Ectodermal cell (in vitro differentiated cells): ENCODE measurements around the gene ZNF804A.

Experiments used
- H3K27ac ChIP-seq: 2 replicates; pipeline ENCODE4 v1.7.0; 2013; ENCODE audit warnings: mild to moderate bottlenecking, low read depth, low read length; ENCODE audit not compliant: insufficient read depth, poor library complexity, severe bottlenecking
- H3K27me3 ChIP-seq: 2 replicates; pipeline ENCODE4 v1.7.0; 2013; ENCODE audit warnings: mild to moderate bottlenecking, low read length; ENCODE audit not compliant: insufficient read depth, control insufficient read depth, poor library complexity, severe bottlenecking
- H3K36me3 ChIP-seq: one replicate; pipeline ENCODE4 v1.7.0; 2013; ENCODE audit warnings: low read length; ENCODE audit not compliant: control insufficient read depth, insufficient read depth
- H3K4me1 ChIP-seq: one replicate; pipeline ENCODE4 v1.7.0; 2013; ENCODE audit warnings: low read length; ENCODE audit not compliant: control insufficient read depth, insufficient read depth
- H3K4me3 ChIP-seq: 2 replicates; pipeline ENCODE4 v1.7.0; 2013; ENCODE audit warnings: low read depth, low read length, control low read depth; ENCODE audit not compliant: insufficient read depth
- H3K9me3 ChIP-seq: 2 replicates; pipeline ENCODE4 v1.7.0; 2013; ENCODE audit warnings: mild to moderate bottlenecking, low read length, moderate library complexity; ENCODE audit not compliant: control insufficient read depth
- WGBS, 2 experiments: methylation state at CpG; one replicate each; pipeline ENCODE4 v1.1.7; 2013; ENCODE audit warnings: missing lambda C conversion rate in 2 of 2; 5-methylcytosine and 5-hydroxymethylcytosine counted together

ZNF804A gene

DNA sequence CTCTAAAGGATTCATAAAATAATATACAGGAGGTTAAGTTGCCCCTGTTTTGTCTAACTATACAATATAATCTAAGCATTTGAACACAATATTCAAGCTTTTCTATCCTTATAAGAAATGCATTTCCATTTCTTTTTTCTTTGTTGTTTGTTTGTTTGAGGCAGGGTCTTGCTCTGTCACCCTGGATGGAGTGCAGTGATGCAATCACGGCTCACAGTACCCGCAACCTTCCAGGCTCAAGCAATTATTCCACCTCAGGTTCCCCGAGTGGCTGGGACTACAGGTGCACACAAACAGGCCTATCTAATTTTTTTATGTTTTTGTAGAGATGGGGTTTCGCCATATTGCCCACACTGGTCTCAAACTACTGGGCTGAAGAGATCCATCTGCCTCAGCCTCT, 307.8 kb downstream of the ZNF804A start:
- Histone ChIP-seq H3K27ac (no peak overlapping the region), H3K9me3 (no peaks in the 10 kb centered on the region), H3K27me3 (no peaks in the 10 kb centered on the region), H3K4me3 (no peak overlapping the region), H3K4me1 (no peaks in the 10 kb centered on the region), H3K36me3 (no peaks in the 10 kb centered on the region)
- 91 to 96% methylated on average over 4 of the region's 4 CpGs for WGBS, 2 experiments

- H3K36me3 ChIP-seq, result no peaks in the 10 kb centered on the region
- H3K27me3 ChIP-seq, result no peaks in the 10 kb centered on the region
- no peak overlapping the region for H3K27ac ChIP-seq
- no peaks in the 10 kb centered on the region for H3K9me3 ChIP-seq
- no peaks in the 10 kb centered on the region for H3K4me1 ChIP-seq
- H3K4me3 ChIP-seq, result no peak overlapping the region
- WGBS, 2 experiments, result 83 to 95% methylated on average over 1 of the region's 1 CpG
Measured at GRCh38 chr2:184906709-184907108, 308.4 kb downstream of the ZNF804A start.

- WGBS, 2 experiments, result 89 to 100% methylated on average over 1 of the region's 1 CpG
- no peaks in the 10 kb centered on the region for H3K27me3 ChIP-seq
- no peak overlapping the region for H3K27ac ChIP-seq
- no peaks in the 10 kb centered on the region for H3K9me3 ChIP-seq
- H3K36me3 ChIP-seq, result no peaks in the 10 kb centered on the region
- H3K4me1 ChIP-seq, result no peaks in the 10 kb centered on the region
- no peak overlapping the region for H3K4me3 ChIP-seq
Measured at GRCh38 chr2:184908966-184909365, 310.6 kb downstream of the ZNF804A start.

GRCh38 chr2:184920451-184920965, 322.2 kb downstream of the ZNF804A start:
- no peak overlapping the region for H3K4me3 ChIP-seq
- no peaks in the 10 kb centered on the region for H3K4me1 ChIP-seq
- 82 to 100% methylated on average over 1 to 2 of the region's 3 CpGs for WGBS, 2 experiments
- no peak overlapping the region for H3K27ac ChIP-seq
- no peaks in the 10 kb centered on the region for H3K9me3 ChIP-seq
- H3K36me3 ChIP-seq, result no peaks in the 10 kb centered on the region
- H3K27me3 ChIP-seq, result no peaks in the 10 kb centered on the region

GRCh38 chr2:184921676-184922075, 323.3 kb downstream of the ZNF804A start:
- Histone ChIP-seq H3K36me3 (no peaks in the 10 kb centered on the region), H3K4me1 (no peaks in the 10 kb centered on the region), H3K4me3 (no peak overlapping the region), H3K9me3 (no peaks in the 10 kb centered on the region), H3K27me3 (no peaks in the 10 kb centered on the region), H3K27ac (no peak overlapping the region)
- 85 to 96% methylated on average over 1 of the region's 2 CpGs for WGBS, 2 experiments

DNA sequence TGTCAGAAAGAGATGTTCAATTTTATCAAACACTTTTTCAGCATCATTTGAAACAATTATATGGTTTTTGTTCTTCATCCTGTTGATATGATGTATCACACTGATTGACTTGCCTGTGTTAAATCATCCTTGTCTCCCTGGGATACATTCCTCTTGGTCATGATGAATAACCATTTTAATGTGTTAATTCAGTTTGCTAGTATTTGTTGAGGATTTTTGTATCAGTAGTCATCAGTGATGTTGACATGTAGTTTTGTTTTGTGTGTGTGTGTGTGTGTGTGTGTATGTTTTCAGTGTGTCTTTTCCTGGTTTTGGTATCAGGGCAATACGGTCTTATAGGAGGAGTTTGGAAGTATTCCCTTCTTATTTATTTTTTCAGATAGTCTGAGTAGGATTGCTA, 325.4 kb downstream of the ZNF804A start:
- H3K9me3 ChIP-seq, result no peaks in the 10 kb centered on the region
- H3K4me3 ChIP-seq, result no peak overlapping the region
- no peaks in the 10 kb centered on the region for H3K36me3 ChIP-seq
- WGBS, 2 experiments, result 92% methylated on average over 1 of the region's 1 CpG; no CpG with 5 or more reads in 1 of the 2 experiments
- no peak overlapping the region for H3K27ac ChIP-seq
- H3K27me3 ChIP-seq, result no peaks in the 10 kb centered on the region
- no peaks in the 10 kb centered on the region for H3K4me1 ChIP-seq

DNA sequence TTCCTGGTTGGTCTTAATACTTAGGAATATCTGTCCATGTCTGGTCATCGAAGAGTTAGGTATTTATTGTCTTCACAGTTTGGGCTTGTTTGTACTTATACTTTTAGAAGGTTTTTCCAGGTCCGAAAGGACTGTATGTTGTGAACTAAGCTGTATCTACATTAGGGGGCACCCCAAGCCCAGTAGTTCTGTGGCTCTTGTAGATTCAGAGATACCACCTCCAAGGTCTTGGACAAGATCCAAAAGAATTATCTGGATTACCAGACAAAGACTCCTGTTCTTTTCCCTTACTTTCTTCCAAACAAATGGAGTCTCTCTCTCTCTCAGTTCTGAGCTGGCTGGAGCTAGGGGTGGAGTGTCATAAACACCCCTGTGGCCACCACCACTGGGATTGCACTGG, 328.7 kb downstream of the ZNF804A start:
- no peaks in the 10 kb centered on the region for H3K36me3 ChIP-seq
- H3K4me1 ChIP-seq, result no peaks in the 10 kb centered on the region
- no peaks in the 10 kb centered on the region for H3K9me3 ChIP-seq
- no peak overlapping the region for H3K27ac ChIP-seq
- no peak overlapping the region for H3K4me3 ChIP-seq
- no peaks in the 10 kb centered on the region for H3K27me3 ChIP-seq
- 91 to 95% methylated on average over 2 of the region's 2 CpGs for WGBS, 2 experiments

- Histone ChIP-seq H3K9me3 (no peaks in the 10 kb centered on the region), H3K4me3 (no peak overlapping the region), H3K27me3 (no peaks in the 10 kb centered on the region), H3K27ac (no peak overlapping the region), H3K4me1 (no peaks in the 10 kb centered on the region), H3K36me3 (no peaks in the 10 kb centered on the region)
Measured at GRCh38 chr2:184936761-184937160, 338.4 kb downstream of the ZNF804A start.

DNA sequence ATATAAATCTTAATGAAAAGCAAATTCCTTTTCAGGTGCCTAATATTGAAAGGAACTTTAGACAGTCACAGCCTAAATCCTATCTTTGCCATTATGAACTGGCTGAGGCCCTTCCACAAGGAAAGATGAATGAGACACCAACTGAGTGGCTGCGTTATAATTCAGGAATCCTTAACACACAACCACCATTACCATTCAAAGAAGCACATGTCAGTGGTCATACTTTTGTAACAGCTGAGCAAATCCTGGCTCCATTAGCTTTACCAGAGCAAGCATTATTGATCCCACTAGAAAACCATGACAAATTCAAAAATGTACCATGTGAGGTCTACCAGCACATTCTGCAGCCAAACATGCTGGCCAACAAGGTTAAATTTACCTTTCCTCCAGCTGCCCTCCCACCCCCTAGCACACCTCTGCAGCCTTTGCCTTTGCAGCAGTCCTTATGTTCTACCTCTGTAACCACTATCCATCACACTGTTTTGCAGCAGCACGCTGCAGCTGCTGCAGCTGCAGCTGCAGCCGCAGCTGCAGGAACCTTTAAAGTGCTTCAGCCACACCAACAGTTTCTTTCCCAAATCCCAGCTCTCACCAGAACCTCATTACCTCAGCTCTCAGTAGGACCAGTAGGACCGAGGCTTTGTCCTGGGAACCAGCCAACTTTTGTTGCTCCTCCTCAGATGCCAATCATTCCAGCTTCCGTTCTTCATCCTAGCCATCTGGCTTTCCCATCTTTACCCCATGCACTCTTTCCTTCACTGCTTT, 340.1 kb downstream of the ZNF804A start:
- Histone ChIP-seq H3K4me3 (no peak overlapping the region), H3K27ac (no peak overlapping the region), H3K9me3 (no peaks in the 10 kb centered on the region), H3K27me3 (no peaks in the 10 kb centered on the region), H3K4me1 (no peaks in the 10 kb centered on the region), H3K36me3 (no peaks in the 10 kb centered on the region)
- 74 to 78% methylated on average over 5 of the region's 5 CpGs for WGBS, 2 experiments

GRCh38 chr2:184945326-184945725, 347.0 kb downstream of the ZNF804A start:
- H3K9me3 ChIP-seq, result no peaks in the 10 kb centered on the region
- H3K36me3 ChIP-seq, result no peaks in the 10 kb centered on the region
- 12 to 13% methylated on average over 4 of the region's 4 CpGs for WGBS, 2 experiments
- H3K27ac ChIP-seq, result peak overlapping the region; percentile 27
- no peak overlapping the region for H3K4me3 ChIP-seq
- no peaks in the 10 kb centered on the region for H3K27me3 ChIP-seq
- no peaks in the 10 kb centered on the region for H3K4me1 ChIP-seq
